ENCODE results near the gene OTOP3.

The OTOP3 gene

DNA sequence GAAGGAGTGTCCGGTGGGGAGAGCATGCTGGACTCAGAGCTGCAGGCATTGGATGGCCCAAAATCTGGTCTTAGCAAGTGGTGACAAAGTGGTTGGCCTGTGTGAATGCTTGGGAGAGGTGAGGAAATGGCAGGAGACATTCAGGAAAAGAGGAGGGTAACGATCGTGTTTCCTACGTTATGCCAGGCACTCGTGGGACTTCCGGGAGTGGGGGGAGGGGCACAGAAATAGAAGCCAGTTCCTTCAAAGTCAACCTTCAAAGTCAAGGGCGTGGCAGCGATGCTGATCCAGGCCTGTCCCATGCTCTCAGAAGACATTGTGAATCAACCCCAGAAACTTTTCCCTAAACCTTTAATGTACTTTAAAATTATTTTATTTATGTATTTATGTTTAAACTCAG is 3.8 kb downstream of the OTOP3 start:
- Histone ChIP-seq H3K27me3 (peaks cover 99% of the 10 kb centered on the region), H3K4me3 (ENCODE audit: low read depth in 1 of 2, low read length in 1 of 2) (no peak overlapping the region), H3K27ac (no peak overlapping the region), H3K9me3 (no peaks in the 10 kb centered on the region), H3K36me3 (no peaks in the 10 kb centered on the region), H3K4me1 (ENCODE audit: control insufficient read depth in 1 of 2, insufficient read depth in 1 of 2, low read depth in 1 of 2, low read length in 1 of 2) (no peaks in the 10 kb centered on the region)
- TF ChIP-seq CTCF (IDR thresholded peaks at IDR 0.05), result no peak

DNA sequence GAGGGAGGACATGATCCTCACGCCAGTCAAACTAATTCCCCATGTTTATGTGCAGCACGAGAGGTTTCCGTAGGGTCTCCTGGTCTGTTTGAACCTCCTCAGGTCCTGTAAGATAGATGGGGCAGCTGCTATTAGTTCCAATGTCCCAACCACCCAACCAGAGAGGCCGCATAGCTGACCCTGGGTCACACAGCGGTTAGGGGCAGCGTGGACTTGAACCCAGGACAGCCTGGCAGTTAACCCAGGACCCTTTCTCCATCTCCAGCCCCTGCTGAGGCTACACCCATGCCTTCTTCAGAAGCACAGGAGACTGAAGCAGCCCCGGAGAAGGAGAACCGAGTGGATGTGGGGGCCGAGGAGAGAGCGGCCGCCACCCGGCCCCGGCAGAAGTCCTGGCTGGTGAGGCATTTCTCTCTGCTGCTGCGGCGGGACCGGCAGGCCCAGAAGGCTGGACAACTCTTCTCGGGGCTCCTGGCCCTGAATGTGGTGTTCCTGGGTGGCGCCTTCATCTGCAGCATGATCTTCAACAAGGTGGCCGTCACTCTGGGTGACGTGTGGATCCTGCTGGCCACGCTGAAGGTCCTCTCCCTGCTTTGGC is 5.5 kb downstream of the OTOP3 start:
- Histone ChIP-seq H3K36me3 (no peaks in the 10 kb centered on the region), H3K4me3 (ENCODE audit: low read depth in 1 of 2, low read length in 1 of 2) (no peak overlapping the region), H3K9me3 (no peaks in the 10 kb centered on the region), H3K4me1 (ENCODE audit: control insufficient read depth in 1 of 2, insufficient read depth in 1 of 2, low read depth in 1 of 2, low read length in 1 of 2) (no peaks in the 10 kb centered on the region), H3K27ac (no peak overlapping the region), H3K27me3 (peaks cover 99% of the 10 kb centered on the region)
- TF ChIP-seq CTCF (IDR thresholded peaks at IDR 0.05), result no peak

DNA sequence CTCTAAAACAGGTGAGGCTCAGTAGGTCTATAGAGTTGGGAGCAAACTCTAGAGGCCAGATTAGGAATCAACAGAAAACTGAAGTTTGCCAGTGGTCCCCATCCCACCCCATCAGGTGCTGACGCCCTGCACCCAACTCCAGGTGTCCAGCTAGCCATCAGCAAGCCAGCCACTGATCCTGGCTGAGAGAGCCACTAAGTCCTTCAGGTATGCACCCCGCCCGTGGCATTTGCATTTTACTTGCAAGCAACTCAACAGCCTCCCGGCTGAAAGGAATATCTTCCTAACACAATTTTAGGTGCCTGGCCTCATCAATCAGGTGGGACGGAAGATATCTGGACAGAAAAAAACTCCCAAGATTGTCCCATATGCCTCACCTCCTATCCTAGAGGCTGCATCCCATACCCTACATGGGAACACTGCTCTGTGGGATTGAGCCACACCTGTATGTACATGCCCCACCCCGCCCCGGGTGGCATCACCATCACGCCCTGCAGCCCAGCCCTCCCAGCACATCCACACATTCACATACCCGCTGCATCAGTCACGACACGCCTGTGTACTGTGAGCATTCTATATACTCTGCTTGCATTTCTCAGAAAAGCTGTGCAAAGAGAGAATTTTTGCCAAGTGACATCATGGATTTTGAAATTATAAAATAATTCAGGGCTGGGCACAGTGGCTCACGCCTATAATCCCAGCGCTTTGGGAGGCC is 8.3 kb downstream of the OTOP3 start:
- Histone ChIP-seq H3K4me1 (ENCODE audit: control insufficient read depth in 1 of 2, insufficient read depth in 1 of 2, low read depth in 1 of 2, low read length in 1 of 2) (no peaks in the 10 kb centered on the region), H3K27me3 (peaks cover 95% of the 10 kb centered on the region), H3K4me3 (ENCODE audit: low read depth in 1 of 2, low read length in 1 of 2) (no peak overlapping the region), H3K27ac (no peak overlapping the region), H3K9me3 (no peaks in the 10 kb centered on the region), H3K36me3 (no peaks in the 10 kb centered on the region)
- TF ChIP-seq CTCF (IDR thresholded peaks at IDR 0.05), result no peak

GRCh38 chr17:74945543-74945942 is 9.8 kb downstream of the OTOP3 start:
- TF ChIP-seq CTCF (IDR thresholded peaks at IDR 0.05), result no peak
- Histone ChIP-seq H3K27ac (no peak overlapping the region), H3K27me3 (peaks cover 92% of the 10 kb centered on the region), H3K4me1 (ENCODE audit: control insufficient read depth in 1 of 2, insufficient read depth in 1 of 2, low read depth in 1 of 2, low read length in 1 of 2) (no peaks in the 10 kb centered on the region), H3K36me3 (no peaks in the 10 kb centered on the region), H3K9me3 (no peaks in the 10 kb centered on the region), H3K4me3 (ENCODE audit: low read depth in 1 of 2, low read length in 1 of 2) (no peak overlapping the region)

GRCh38 chr17:74946641-74947040 is 10.9 kb downstream of the OTOP3 start:
- Histone ChIP-seq H3K27me3 (peaks cover 87% of the 10 kb centered on the region), H3K9me3 (no peaks in the 10 kb centered on the region), H3K4me3 (ENCODE audit: low read depth in 1 of 2, low read length in 1 of 2) (no peak overlapping the region), H3K27ac (no peak overlapping the region), H3K36me3 (no peaks in the 10 kb centered on the region), H3K4me1 (ENCODE audit: control insufficient read depth in 1 of 2, insufficient read depth in 1 of 2, low read depth in 1 of 2, low read length in 1 of 2) (no peaks in the 10 kb centered on the region)
- TF ChIP-seq CTCF (IDR thresholded peaks at IDR 0.05), result no peak

All from neutrophil (primary cell).